HG02610 (cell line): Measurements from ENCODE around the gene PLEKHG5.

Experiments used
- ATAC-seq: cut with Tn5 transposase; IDR thresholded peaks from one replicate; pipeline ENCODE4 v1.9.1; 2021; ENCODE audit warnings: mild to moderate bottlenecking, moderate library complexity; ENCODE audit not compliant: unreplicated experiment

The PLEKHG5 gene

GRCh38 chr1:6491480-6491962 is at the start of gene PLEKHG5:
Gene PLEKHG5 (minus strand): TSS chr1:6491667. CDS start chr1:6477571, 14,096 bp downstream.
- no peak for ATAC-seq

- ATAC-seq = no peak
Measured at GRCh38 chr1:6538956-6539355, 47.5 kb upstream of the PLEKHG5 start.

DNA sequence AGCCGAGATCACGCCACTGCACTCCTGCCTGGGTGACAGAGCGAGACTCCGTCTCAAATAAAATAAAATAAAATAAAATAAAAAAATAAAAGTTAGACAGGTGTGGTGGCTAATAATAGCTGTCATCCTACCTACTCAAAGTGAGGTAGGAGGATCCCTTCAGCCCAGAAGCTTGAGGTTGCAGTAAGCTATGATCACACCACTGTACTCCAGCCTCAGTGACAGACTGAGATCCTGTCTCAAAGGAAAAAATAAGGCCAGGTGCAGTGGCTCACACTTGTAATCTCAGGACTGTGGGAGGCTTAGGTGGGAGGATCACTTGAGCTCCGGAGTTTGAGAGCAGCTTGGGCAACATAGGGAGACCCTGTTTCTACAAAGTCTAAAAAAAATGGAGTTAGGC is 44.8 kb upstream of the PLEKHG5 start:
- no peak for ATAC-seq

DNA sequence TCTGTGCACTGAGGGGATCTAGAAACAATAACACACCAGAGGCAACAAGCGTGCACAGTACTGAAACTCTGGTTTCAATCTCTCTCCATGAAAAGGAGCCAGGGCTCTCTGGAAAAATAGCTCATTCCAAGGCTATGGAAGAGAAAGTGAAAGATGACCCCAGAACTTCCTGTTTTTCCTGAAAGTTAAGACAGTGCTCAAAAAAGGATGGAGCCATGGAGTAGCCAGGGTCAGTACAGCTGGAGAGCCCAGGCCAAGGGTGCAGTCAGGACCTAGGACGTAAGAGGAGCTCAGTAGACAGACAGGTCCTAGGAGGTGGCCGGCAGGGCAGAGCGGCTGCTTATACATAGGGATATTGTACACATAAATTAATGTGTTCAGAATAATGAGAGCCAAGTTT is 43.7 kb upstream of the PLEKHG5 start:
- ATAC-seq = no peak

- ATAC-seq = no peak
Measured at GRCh38 chr1:6534248-6534822, 42.9 kb upstream of the PLEKHG5 start.

DNA sequence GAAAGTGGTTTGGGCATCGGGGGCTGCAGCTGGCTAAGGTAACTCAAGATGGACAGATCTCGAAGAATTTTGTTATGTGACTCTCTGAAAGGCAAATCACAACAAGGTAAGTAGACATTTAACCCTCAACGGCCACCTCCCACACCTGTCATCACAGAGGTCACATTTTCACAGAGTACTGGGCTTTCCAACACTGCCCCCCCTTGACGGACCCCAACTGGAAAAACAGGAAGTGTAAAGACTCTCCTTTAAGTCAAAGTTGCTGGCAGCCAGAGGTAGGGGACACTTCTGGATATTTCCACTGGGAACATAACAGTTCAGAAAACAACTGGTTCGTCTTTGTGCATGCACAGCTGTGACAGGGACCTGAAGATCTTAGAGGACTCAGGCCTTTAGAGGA is 40.5 kb upstream of the PLEKHG5 start:
- ATAC-seq = no peak

GRCh38 chr1:6530504-6531160 is 39.2 kb upstream of the PLEKHG5 start:
- no peak for ATAC-seq

DNA sequence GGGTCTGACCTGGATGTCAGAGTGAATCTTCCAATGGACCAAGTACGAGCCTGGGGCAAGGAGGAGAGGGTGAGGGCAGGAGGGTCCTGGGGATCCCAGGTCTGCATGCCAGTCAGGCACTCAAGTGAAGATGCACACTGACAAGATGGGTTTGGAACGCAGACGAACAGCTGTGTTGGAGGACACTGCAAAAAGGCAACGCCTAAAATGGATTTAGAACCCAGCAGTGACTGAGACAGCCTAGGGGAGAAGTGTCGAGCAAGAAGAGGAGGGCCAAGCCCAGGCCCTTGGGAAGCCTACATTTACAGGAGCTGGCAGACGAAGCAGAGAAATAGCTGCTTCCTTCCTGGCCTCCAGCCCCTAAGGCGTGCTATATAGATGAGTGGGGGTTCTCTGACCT is 37.0 kb upstream of the PLEKHG5 start:
- no peak for ATAC-seq

- ATAC-seq = no peak
Measured at GRCh38 chr1:6526316-6526715, 34.8 kb upstream of the PLEKHG5 start.

DNA sequence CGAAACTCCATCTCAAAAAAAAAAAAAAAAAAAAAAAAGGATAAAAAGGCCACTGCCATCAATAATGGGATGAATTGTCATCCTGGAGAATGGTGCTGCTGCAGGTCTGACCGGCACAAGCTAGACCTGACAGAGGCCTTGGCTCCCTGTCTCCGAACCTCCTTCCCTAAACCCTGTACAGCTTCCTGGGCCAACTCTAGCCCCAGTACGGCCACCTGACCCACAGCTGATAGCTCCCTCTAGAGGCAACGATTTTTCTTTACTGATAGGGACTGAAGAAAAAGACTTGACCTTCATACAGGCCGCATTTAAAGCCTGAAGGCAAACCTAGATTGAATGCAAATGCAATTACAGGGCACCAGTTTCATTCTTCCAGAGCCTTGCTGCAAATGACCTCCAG is 32.1 kb upstream of the PLEKHG5 start:
- ATAC-seq = no peak

DNA sequence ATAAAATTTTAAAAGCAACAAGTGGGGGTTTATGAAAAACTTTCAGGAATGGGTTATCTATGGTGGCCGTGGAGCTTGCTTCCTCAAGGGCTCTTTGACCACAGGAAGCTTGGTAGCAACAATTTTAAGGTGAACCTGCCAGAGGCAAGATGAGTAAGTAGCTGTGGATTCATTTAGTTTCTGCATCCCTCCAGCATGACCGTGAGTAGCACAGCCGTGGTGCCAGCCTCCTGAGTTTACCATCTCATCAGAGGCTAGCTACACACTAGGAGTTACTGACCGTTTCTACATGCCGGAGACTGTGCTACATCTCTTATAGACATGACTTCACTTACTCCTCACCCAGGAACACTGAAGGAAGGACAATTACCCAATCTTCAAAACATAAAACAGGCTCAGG is 30.1 kb upstream of the PLEKHG5 start:
- no peak for ATAC-seq

DNA sequence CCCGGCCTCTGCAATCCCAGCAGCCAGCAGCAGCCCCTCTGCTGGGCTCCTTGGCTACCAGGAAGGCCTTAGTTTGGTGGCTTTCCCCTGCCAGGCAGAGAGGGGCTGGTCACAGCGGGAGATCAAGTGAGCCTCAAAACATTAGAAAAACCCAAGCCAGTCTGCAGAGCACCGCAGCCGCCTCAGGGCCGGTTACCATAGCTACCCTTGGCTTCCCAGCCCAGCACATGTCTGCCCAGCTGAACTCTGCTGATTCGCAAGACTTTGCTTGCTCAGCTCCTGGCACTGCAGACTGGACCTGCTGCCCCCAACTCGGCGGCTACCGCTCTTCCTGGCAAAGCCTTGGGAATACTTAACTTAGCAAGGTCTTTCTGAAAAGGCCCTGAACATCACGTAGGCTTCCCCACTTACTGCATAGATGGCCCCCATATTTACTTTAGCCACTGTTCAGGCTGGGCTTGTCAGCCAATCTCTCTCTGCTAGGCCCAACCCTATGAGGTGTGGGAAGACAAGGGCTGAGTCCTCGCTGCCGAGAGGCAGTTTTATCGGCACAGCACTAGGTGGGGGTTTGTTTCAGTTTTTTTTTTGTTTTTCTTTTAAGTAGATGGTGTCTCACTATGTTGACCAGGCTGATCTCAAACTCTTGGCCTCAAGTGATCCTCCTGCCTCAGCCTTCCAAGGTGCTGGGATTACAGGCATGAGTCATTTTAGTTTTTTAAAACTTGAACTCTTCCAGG is 28.6 kb upstream of the PLEKHG5 start:
- ATAC-seq = no peak

DNA sequence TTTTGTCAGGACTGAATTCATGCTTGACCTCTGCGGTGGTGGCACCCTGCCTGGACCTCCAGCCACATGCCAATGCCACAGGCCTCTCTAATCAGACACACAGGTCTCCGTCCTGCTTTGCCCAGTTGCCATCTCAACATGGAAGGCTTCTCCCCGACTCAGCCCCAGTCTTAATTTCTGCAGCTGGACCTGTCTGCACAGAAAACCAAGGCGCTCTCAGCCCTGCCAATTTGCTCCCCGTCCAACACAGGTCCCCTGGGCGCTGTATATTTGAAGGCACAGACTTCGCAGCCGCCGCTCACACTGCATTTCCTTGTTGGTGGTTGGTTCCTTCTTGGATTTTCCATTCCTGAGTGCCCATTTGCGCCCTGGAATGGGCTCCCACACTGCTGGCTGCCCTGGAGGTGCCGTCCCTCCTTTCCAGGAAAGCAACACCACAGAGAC is 28.0 kb upstream of the PLEKHG5 start:
- ATAC-seq = no peak

- no peak for ATAC-seq
Measured at GRCh38 chr1:6517435-6517851, 26.0 kb upstream of the PLEKHG5 start.

DNA sequence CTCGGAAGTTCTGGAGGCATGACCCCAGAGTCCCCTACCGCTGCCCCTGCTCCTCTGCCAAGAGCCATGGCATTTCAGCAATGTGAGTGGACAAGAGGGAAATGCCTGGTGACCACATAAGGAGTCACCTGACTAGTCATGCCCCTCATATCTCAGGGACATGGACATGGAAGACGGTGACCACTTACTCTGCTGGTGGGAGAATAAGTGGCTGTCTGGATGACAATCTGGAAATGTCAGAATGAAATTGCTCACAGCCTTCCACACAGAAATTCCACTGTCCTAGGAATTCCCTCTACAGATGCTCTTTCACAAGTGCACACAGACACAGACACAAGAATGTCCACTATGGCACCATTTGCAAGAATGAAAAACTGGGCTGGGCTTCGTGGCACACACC is 24.3 kb upstream of the PLEKHG5 start:
- ATAC-seq = no peak

DNA sequence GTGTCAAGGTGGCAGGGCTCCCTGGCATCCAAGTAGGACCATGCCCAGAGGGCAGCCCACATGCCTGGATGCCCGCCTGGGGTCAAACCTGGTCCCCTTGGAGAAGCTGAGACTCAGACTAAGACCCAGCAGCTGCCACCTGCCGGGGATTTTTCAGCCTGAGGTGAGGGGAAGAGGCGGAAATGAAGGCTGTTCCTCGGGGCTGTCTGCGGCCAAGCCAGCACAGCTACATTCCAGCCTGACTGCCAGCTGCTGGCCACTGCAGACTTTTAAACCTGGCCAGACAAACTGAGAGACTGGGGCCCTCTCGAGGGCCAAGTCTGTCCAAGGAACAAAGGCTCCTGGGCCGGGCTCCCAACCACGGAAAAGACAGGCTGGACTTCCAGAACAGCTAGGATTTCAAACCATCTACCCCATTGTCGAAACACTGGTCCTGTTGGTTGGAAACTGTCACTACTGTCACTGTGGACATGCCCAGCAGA is 21.9 kb upstream of the PLEKHG5 start:
- ATAC-seq = no peak

DNA sequence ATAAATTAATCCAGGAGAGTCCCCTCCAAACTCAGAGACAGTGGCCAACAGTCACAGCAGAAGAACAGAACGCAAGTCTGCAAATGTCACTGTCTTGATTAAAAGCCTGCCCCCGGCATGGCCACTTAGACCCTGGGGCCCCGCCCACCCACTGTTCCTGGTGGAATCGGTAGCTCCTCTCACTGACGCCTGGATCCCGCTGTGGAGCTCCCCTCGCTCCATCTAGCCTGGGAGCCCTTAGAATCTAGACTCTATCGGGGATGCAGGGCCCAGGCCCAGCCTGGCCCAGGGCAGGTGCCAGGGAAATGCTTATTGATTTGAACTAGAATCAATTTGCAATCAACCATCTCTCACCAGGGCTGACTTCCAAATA is 21.4 kb upstream of the PLEKHG5 start:
- ATAC-seq = no peak

- ATAC-seq = no peak
Measured at GRCh38 chr1:6512245-6512907, 20.9 kb upstream of the PLEKHG5 start.

- no peak for ATAC-seq
Measured at GRCh38 chr1:6511561-6512244, 20.2 kb upstream of the PLEKHG5 start.

- no peak for ATAC-seq
Measured at GRCh38 chr1:6511056-6511455, 19.6 kb upstream of the PLEKHG5 start.

GRCh38 chr1:6510493-6510892 is 19.0 kb upstream of the PLEKHG5 start:
- ATAC-seq = no peak
